Bronchus fibroblast of lung (primary cell): Measurements from ENCODE around the gene LCLAT1. TPM values are rescaled to one million over a fixed set of nuclear protein-coding genes. Genes with fewer than 3 reads are reported as not detected.

Experiments
- total RNA-seq: library from RNA; depleted of rRNA; stranded (reverse); fragments of >200 nt; gene quantifications from 2 replicates; pipeline ENCODE4 v1.2.3, GENCODE V29; 2015

The LCLAT1 gene
- total RNA-seq, result 11.1 and 16.8 TPM in 2 replicates

DNA sequence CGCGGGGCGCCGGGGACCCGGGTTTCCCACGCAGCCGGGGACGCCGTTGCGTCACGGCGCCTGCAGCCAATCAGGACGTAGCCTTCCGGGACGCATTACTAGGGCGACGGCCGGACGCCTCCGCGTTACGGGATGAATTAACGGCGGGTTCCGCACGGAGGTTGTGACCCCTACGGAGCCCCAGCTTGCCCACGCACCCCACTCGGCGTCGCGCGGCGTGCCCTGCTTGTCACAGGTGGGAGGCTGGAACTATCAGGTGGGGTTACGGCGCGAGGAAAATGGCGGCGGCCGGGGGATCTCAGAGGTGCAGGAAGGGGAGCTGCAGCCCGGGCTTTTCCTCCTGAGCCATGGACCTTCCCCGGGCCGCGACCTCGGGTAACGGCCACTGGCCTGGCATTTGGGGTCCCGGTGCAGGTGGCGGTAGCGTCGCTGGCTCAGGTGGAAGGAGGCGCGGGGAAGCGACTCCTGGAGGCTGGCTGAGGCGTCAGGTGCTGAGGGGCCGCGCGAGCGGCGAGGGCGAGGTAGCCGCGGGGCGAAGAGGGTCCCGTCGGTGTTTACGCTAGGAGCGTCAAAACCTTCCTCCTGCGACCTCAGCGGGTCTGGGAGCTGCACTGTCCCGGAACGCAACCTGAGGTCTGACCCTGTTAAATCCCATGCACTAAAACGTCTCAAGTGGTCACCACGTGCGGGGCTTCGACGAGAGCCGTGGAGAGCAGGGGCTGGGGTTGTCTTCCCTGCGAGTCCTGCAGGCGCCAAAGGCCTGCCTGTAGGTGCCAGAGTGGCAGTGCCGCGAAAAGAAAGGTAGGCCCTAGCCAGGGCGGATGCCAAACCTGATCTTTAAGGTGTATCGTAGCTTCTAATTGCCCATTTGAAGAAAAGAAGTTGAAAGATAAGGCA is at the start of gene LCLAT1:
TSS of gene LCLAT1 (plus strand) at position 98 of the 897 bp plus-strand sequence. CDS start 78,345 bp downstream, outside the sequence.

Other genes with a start within 250 kb of the LCLAT1 start
- 6.7 and 8.3 TPM in 2 replicates for gene LBH, start 215.7 kb upstream of the LCLAT1 start, total RNA-seq